Stimulated activated CD4-positive, alpha-beta T cell treated with anti-CD3 and anti-CD28 coated beads, TNF-alpha, amount 100 ng/mL, for 4 hours (primary cell): ENCODE results near the gene NXF1.
"Not testable (repeated sequence)": the region's sequence is repeated elsewhere in the genome, so short reads cannot be mapped to it uniquely, and the experiment has no call there.

Experiments used
- DNase-seq, 3 experiments: peaks; one replicate each; pipeline ENCODE4 v3.0.0-alpha.2; 2020; ENCODE audit warnings: low read depth in 3 of 3

Gene NXF1

GRCh38 chr11:62805076-62805892 is at the start of gene NXF1:
NXF1 (minus strand) TSS chr11:62805440; CDS start chr11:62805356, 84 bp downstream.
- peak; percentile 92 to 95 (median 93) for DNase-seq

GRCh38 chr11:62854013-62854824 is 49.0 kb upstream of the NXF1 start:
- DNase-seq = no peak

GRCh38 chr11:62853279-62853965 is 48.2 kb upstream of the NXF1 start:
- DNase-seq = no peak

- no peak for DNase-seq
Measured at GRCh38 chr11:62852523-62853188, 47.4 kb upstream of the NXF1 start.

GRCh38 chr11:62851807-62852522 is 46.7 kb upstream of the NXF1 start:
- DNase-seq = no peak

- no peak for DNase-seq
Measured at GRCh38 chr11:62850911-62851806, 45.9 kb upstream of the NXF1 start.

GRCh38 chr11:62847767-62848314 is 42.6 kb upstream of the NXF1 start:
- no peak for DNase-seq

- DNase-seq = no peak
Measured at GRCh38 chr11:62846177-62846576, 40.9 kb upstream of the NXF1 start.

GRCh38 chr11:62844154-62844553 is 38.9 kb upstream of the NXF1 start:
- no peak for DNase-seq

- DNase-seq = no peak
Measured at GRCh38 chr11:62843466-62843865, 38.2 kb upstream of the NXF1 start.

- not testable (repeated sequence) for DNase-seq
Measured at GRCh38 chr11:62842891-62843290, 37.7 kb upstream of the NXF1 start.

GRCh38 chr11:62842171-62842741 is 37.0 kb upstream of the NXF1 start:
- DNase-seq = peak in 2 of 3 experiments; percentile 18 to 51

- DNase-seq = peak; percentile 58 to 71 (median 61)
Measured at GRCh38 chr11:62841361-62842170, 36.3 kb upstream of the NXF1 start.

- peak; percentile 49 to 66 (median 55) for DNase-seq
Measured at GRCh38 chr11:62840721-62841360, 35.6 kb upstream of the NXF1 start.

GRCh38 chr11:62839050-62839945 is 34.1 kb upstream of the NXF1 start, which contains the start of gene WDR74:
WDR74 (minus strand) TSS chr11:62839590; CDS start chr11:62839570, 20 bp downstream.
- DNase-seq = peak; percentile 68 to 87 (median 82)

GRCh38 chr11:62835336-62835735 is 30.1 kb upstream of the NXF1 start:
- no peak for DNase-seq
